Loucy (cell line): ENCODE measurements around the gene NUP205.

Source experiments
- EZH2phosphoT487 ChIP-seq: fragments of 200-600 bp; IDR thresholded peaks from 2 replicates; pipeline ENCODE4 v1.6.1; 2018; ENCODE audit warnings: antibody characterized with exemption, mild to moderate bottlenecking, moderate library complexity, borderline replicate concordance
- TF ChIP-seq, protein P1 (sequence below): fragments of 200-600 bp; sonication (generic); conservative IDR thresholded peaks from 2 replicates; pipeline ENCODE4 v1.5.1; 2014; ENCODE audit warnings: mild to moderate bottlenecking, antibody characterized with exemption, low read length

GRCh38 chr7:135620447-135620846 lies 62.7 kb downstream of the NUP205 start:
- TF ChIP-seq, protein P1, sequence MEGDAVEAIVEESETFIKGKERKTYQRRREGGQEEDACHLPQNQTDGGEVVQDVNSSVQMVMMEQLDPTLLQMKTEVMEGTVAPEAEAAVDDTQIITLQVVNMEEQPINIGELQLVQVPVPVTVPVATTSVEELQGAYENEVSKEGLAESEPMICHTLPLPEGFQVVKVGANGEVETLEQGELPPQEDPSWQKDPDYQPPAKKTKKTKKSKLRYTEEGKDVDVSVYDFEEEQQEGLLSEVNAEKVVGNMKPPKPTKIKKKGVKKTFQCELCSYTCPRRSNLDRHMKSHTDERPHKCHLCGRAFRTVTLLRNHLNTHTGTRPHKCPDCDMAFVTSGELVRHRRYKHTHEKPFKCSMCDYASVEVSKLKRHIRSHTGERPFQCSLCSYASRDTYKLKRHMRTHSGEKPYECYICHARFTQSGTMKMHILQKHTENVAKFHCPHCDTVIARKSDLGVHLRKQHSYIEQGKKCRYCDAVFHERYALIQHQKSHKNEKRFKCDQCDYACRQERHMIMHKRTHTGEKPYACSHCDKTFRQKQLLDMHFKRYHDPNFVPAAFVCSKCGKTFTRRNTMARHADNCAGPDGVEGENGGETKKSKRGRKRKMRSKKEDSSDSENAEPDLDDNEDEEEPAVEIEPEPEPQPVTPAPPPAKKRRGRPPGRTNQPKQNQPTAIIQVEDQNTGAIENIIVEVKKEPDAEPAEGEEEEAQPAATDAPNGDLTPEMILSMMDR: no peak
- TF ChIP-seq EZH2phosphoT487: no peak
